IMR-90 (cell line): Measurements from ENCODE around the gene RPRML. TPM values are rescaled to one million over a fixed set of nuclear protein-coding genes. Genes with fewer than 3 reads are reported as not detected.

Source experiments
- ATAC-seq: fragments of 200-7000 bp; cut with Tn5 transposase; 2 replicates; pipeline ENCODE4 v1.9.1; 2020; ENCODE audit warnings: low read depth, mild to moderate bottlenecking, moderate library complexity
- BruUV-seq: library from RNA; stranded (reverse); fragments of 400-500 nt; replicated peaks from 2 replicates; lab custom pipeline; 2021; lab: Mats Ljungman, UMichigan
- CTCF ChIA-PET: fragments of 300-600 bp; formaldehyde crosslinking; extraction: SDS; loops from one replicate; lab custom pipeline; 2021; ENCODE audit warnings: antibody characterized with exemption; lab: Yijun Ruan, JAX
- POLR2A ChIA-PET: fragments of 300-600 bp; sonication (Branson Sonifier 250); formaldehyde crosslinking; loops from one replicate; lab custom pipeline; 2022; ENCODE audit warnings: antibody characterized with exemption; ENCODE audit not compliant: unreplicated experiment; lab: Charles Lee
- DNase-seq: peaks from one replicate; pipeline ENCODE4 v3.0.0; 2013
- H2AFZ ChIP-seq: replicated peaks from 2 replicates; pipeline ENCODE3; 2013; ENCODE audit warnings: low read length, mild to moderate bottlenecking; ENCODE audit not compliant: poor library complexity
- H2AK5ac ChIP-seq: 2 replicates; pipeline ENCODE4 v1.6.1; 2013; ENCODE audit warnings: low read depth, low read length, inconsistent platforms
- H2AK9ac ChIP-seq: replicated peaks from 2 replicates; pipeline ENCODE3; 2013; ENCODE audit warnings: mild to moderate bottlenecking, low read depth, low read length, moderate library complexity; ENCODE audit not compliant: poor library complexity
- H2BK120ac ChIP-seq: 2 replicates; pipeline ENCODE4 v1.6.1; 2013; ENCODE audit warnings: low read depth, low read length, inconsistent platforms
- H2BK15ac ChIP-seq: 3 replicates; pipeline ENCODE4 v1.6.1; 2013; ENCODE audit warnings: low read depth, low read length, inconsistent platforms
- H2BK20ac ChIP-seq: 2 replicates; pipeline ENCODE4 v1.6.1; 2013; ENCODE audit warnings: low read depth, mild to moderate bottlenecking, inconsistent platforms, low read length, moderate library complexity
- H2BK5ac ChIP-seq: 2 replicates; pipeline ENCODE4 v1.6.1; 2013; ENCODE audit warnings: mild to moderate bottlenecking, low read depth, low read length, inconsistent platforms; ENCODE audit not compliant: poor library complexity, severe bottlenecking
- H3K14ac ChIP-seq: replicated peaks from 2 replicates; pipeline ENCODE4 v1.6.1; 2013; ENCODE audit warnings: low read depth, low read length, inconsistent platforms
- H3K18ac ChIP-seq: 2 replicates; pipeline ENCODE4 v1.6.1; 2013; ENCODE audit warnings: low read depth, low read length, control low read depth
- H3K23ac ChIP-seq: 2 replicates; pipeline ENCODE4 v1.6.1; 2013; ENCODE audit warnings: low read depth, low read length, inconsistent platforms
- H3K27ac ChIP-seq: 2 replicates; pipeline ENCODE4 v1.5.1; 2013; ENCODE audit warnings: mild to moderate bottlenecking, control low read depth, low read length; ENCODE audit not compliant: insufficient read depth
- H3K27me3 ChIP-seq: 2 replicates; pipeline ENCODE4 v1.6.1; 2013; ENCODE audit warnings: low read length; ENCODE audit not compliant: control insufficient read depth, insufficient read depth
- H3K36me3 ChIP-seq: 2 replicates; pipeline ENCODE4 v1.6.1; 2013; ENCODE audit warnings: low read length, mixed read lengths; ENCODE audit not compliant: control insufficient read depth, insufficient read depth
- H3K4ac ChIP-seq: 2 replicates; pipeline ENCODE4 v1.6.1; 2013; ENCODE audit warnings: low read depth, low read length, inconsistent platforms
- H3K4me1 ChIP-seq: 2 replicates; pipeline ENCODE4 v1.6.1; 2013; ENCODE audit warnings: low read length, mixed read lengths; ENCODE audit not compliant: control insufficient read depth, insufficient read depth
- H3K4me2 ChIP-seq: 2 replicates; pipeline ENCODE4 v1.6.1; 2013; ENCODE audit warnings: low read depth, mild to moderate bottlenecking, control low read depth, low read length, moderate library complexity
- H3K4me3 ChIP-seq: 2 replicates; pipeline ENCODE4 v1.5.1; 2013; ENCODE audit warnings: low read depth, mild to moderate bottlenecking, control low read depth, low read length, moderate library complexity; ENCODE audit not compliant: insufficient read depth
- H3K56ac ChIP-seq: 2 replicates; pipeline ENCODE4 v1.6.1; 2013; ENCODE audit warnings: low read length, inconsistent platforms; ENCODE audit not compliant: insufficient read depth; ENCODE audit errors: extremely low read depth
- H3K79me1 ChIP-seq, 2 experiments: 2 replicates each; pipeline ENCODE4 v1.6.1; 2013; ENCODE audit warnings: low read length in 2 of 2, inconsistent platforms in 1 of 2, low read depth in 1 of 2
- H3K9ac ChIP-seq: 2 replicates; pipeline ENCODE4 v1.6.1; 2013; ENCODE audit warnings: low read depth, low read length, control low read depth
- H3K9me1 ChIP-seq: 2 replicates; pipeline ENCODE4 v1.6.1; 2013; ENCODE audit warnings: low read length, inconsistent platforms; ENCODE audit not compliant: insufficient read depth
- H3K9me3 ChIP-seq: 2 replicates; pipeline ENCODE4 v1.6.1; 2013; ENCODE audit warnings: low read length; ENCODE audit not compliant: control insufficient read depth, insufficient read depth
- H4K20me1 ChIP-seq: 2 replicates; pipeline ENCODE4 v1.6.1; 2013; ENCODE audit warnings: low read length, inconsistent platforms; ENCODE audit not compliant: insufficient read depth
- H4K5ac ChIP-seq: 2 replicates; pipeline ENCODE4 v1.6.1; 2013; ENCODE audit warnings: mild to moderate bottlenecking, low read depth, low read length, control low read depth
- H4K8ac ChIP-seq, 2 experiments: 2 replicates each; pipeline ENCODE4 v1.6.1; 2013; ENCODE audit warnings: low read depth in 2 of 2, low read length in 2 of 2, control low read depth in 1 of 2, inconsistent platforms in 1 of 2
- H4K91ac ChIP-seq: 2 replicates; pipeline ENCODE4 v1.6.1; 2013; ENCODE audit warnings: low read depth, low read length, inconsistent platforms; ENCODE audit not compliant: insufficient read depth
- BHLHE40 ChIP-seq: fragments of 150-350 bp; IDR thresholded peaks from 2 replicates; pipeline ENCODE4 v1.6.1; 2016; ENCODE audit warnings: mild to moderate bottlenecking, low read depth, low read length
- CEBPB ChIP-seq: IDR thresholded peaks from 2 replicates; pipeline ENCODE4 v1.6.1; 2012; ENCODE audit warnings: low read depth, low read length, improper control_type of control experiment
- FOS ChIP-seq: fragments of 150-350 bp; IDR thresholded peaks from 2 replicates; pipeline ENCODE4 v1.6.1; 2016; ENCODE audit warnings: low read depth, low read length
- MAFK ChIP-seq: IDR thresholded peaks from 2 replicates; pipeline ENCODE4 v1.6.1; 2012; ENCODE audit warnings: low read depth, low read length, improper control_type of control experiment
- MAZ ChIP-seq: IDR thresholded peaks from 2 replicates; pipeline ENCODE4 v1.6.1; 2012; ENCODE audit warnings: low read depth, mild to moderate bottlenecking, low read length, improper control_type of control experiment, moderate library complexity, borderline replicate concordance
- MXI1 ChIP-seq: IDR thresholded peaks from 2 replicates; pipeline ENCODE4 v1.6.1; 2012; ENCODE audit warnings: low read depth, mild to moderate bottlenecking, low read length, moderate library complexity, borderline replicate concordance
- NFE2L2 ChIP-seq: fragments of 150-350 bp; IDR thresholded peaks from 2 replicates; pipeline ENCODE4 v1.6.1; 2016; ENCODE audit warnings: low read depth, mild to moderate bottlenecking, low read length
- POLR2A ChIP-seq: IDR thresholded peaks from 2 replicates; pipeline ENCODE4 v1.6.1; 2012; ENCODE audit warnings: mild to moderate bottlenecking, low read depth, low read length
- RCOR1 ChIP-seq: IDR thresholded peaks from 2 replicates; pipeline ENCODE4 v1.6.1; 2012; ENCODE audit warnings: mild to moderate bottlenecking, low read length, improper control_type of control experiment; ENCODE audit not compliant: insufficient replicate concordance
- SMC3 ChIP-seq: fragments of 150-350 bp; IDR thresholded peaks from 2 replicates; pipeline ENCODE4 v1.6.1; 2016; ENCODE audit warnings: low read depth, mild to moderate bottlenecking, antibody characterized with exemption, low read length, moderate library complexity
- WGBS, 2 experiments: methylation state at CpG; one replicate each; pipeline versions ENCODE4 v1.1.5 to v1.1.7; 2013; ENCODE audit warnings: missing lambda C conversion rate in 2 of 2; ENCODE audit not compliant: insufficient read length in 1 of 2; ENCODE audit errors: extremely low coverage in 2 of 2; 5-methylcytosine and 5-hydroxymethylcytosine counted together
- dilution Hi-C: fragments of 300-500 bp; cut with HindIII; formaldehyde crosslinking; loops from one replicate; pipeline ENCODE4 v1.14.3; 2018; ENCODE audit warnings: low sequenced_read_pairs; ENCODE audit not compliant: unreplicated experiment
- in situ Hi-C: fragments of 300-500 bp; cut with MboI; formaldehyde crosslinking; loops from 3 replicates; pipeline ENCODE4 v1.14.3; 2019; ENCODE audit warnings: low sequenced_read_pairs, inconsistent platforms, mixed read lengths
- intact Hi-C: fragments of 100-400 bp; cut with micrococcal nuclease; formaldehyde crosslinking; loops from 2 replicates; pipeline ENCODE4 v1.10.0; 2022
- polyA plus RNA-seq, 3 experiments: library from polyadenylated mRNA; depleted of rRNA; stranded (reverse); fragments of >200 nt; gene quantifications; 2 replicates each; pipeline ENCODE4 v1.2.3, GENCODE V29; 2012; ENCODE audit warnings: low replicate concordance in 1 of 3
- total RNA-seq: library from RNA; depleted of rRNA; stranded (reverse); fragments of >200 nt; gene quantifications from 2 replicates; pipeline ENCODE4 v1.2.3, GENCODE V29; 2012
- TF ChIP-seq, protein P1 (sequence below): fragments of 150-350 bp; IDR thresholded peaks from 2 replicates; pipeline ENCODE4 v1.6.1; 2017; ENCODE audit warnings: mild to moderate bottlenecking, antibody characterized with exemption, low read length, low read depth
- TF ChIP-seq, protein P2 (sequence below): fragments of 150-350 bp; IDR thresholded peaks from 2 replicates; pipeline ENCODE4 v1.6.1; 2016; ENCODE audit warnings: low read depth, mild to moderate bottlenecking, low read length, moderate library complexity, borderline replicate concordance

RPRML gene
- total and polyA plus RNA-seq, 2 of the 4 experiments (the other 2 are of a cell fraction) = not detected

DNA sequence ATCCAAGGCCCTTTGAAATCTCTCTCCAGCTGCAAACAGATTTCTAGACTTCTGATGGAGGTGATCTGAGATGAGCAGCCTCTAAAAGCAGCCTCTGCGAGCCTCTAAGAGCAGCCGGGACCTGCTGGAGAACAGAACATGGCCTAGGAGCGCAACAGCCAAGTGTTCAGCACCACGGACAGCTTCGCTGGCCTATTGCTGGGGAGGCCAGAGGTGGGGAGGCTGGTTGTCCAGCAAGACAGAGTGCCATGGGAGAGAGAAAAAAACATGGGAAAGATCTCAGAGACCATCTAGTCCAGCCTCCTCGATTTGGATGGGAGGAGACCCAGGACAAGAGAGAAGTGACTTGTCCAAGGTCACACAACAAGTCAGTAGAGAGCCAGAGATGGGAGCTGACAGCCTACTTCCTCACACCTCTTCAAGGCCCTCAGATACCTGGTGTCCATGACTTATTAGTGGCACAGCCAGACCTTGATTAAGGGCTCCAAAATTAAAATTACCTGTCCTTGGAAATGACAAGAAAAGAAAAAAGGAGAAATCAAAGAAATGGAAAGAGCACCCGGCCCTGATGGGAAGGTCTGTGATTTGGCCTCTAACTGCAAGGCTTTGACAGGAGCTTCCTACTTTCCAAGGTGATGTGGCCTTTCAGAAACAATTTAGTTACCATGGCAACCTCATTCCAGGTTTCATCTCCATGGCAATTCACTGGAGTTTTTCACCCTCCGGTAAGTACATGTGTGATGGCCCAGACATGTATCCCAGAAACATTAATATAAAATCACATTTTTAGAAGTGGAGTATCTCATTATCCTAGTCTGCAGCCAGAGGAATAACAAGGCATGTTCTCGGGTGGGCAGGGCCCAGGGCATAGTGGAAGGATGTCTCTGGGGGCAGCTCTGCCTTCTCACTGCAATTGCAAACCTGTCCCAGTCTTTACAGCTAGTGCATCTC is 14.5 kb downstream of the RPRML start:
- no peak for TF ChIP-seq MAZ
- no peak for TF ChIP-seq POLR2A
- no peak for TF ChIP-seq RCOR1
- no peak for TF ChIP-seq MAFK
- TF ChIP-seq BHLHE40 = no peak
- TF ChIP-seq, protein P1, sequence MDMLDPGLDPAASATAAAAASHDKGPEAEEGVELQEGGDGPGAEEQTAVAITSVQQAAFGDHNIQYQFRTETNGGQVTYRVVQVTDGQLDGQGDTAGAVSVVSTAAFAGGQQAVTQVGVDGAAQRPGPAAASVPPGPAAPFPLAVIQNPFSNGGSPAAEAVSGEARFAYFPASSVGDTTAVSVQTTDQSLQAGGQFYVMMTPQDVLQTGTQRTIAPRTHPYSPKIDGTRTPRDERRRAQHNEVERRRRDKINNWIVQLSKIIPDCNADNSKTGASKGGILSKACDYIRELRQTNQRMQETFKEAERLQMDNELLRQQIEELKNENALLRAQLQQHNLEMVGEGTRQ = no peak
- no peak for TF ChIP-seq MXI1
- no peak for TF ChIP-seq NFE2L2
- TF ChIP-seq, protein P2, sequence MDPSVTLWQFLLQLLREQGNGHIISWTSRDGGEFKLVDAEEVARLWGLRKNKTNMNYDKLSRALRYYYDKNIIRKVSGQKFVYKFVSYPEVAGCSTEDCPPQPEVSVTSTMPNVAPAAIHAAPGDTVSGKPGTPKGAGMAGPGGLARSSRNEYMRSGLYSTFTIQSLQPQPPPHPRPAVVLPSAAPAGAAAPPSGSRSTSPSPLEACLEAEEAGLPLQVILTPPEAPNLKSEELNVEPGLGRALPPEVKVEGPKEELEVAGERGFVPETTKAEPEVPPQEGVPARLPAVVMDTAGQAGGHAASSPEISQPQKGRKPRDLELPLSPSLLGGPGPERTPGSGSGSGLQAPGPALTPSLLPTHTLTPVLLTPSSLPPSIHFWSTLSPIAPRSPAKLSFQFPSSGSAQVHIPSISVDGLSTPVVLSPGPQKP = no peak
- no peak for TF ChIP-seq SMC3
- no peak for TF ChIP-seq FOS
- no peak for TF ChIP-seq CEBPB
- WGBS, 2 experiments = 88% methylated on average over 5 of the region's 9 CpGs; no CpG with 5 or more reads in 1 of the 2 experiments
- no peak overlapping the region for H2BK120ac ChIP-seq
- peaks cover 4% of the 10 kb centered on the region for H3K4me1 ChIP-seq
- H4K8ac ChIP-seq = no peak overlapping the region
- no peak overlapping the region for H3K4me2 ChIP-seq
- H3K23ac ChIP-seq = no peak overlapping the region
- no peaks in the 10 kb centered on the region for H3K36me3 ChIP-seq
- H3K79me1 ChIP-seq = no peaks in the 10 kb centered on the region
- H2BK5ac ChIP-seq = no peak overlapping the region
- no peaks in the 10 kb centered on the region for H4K20me1 ChIP-seq
- H2BK20ac ChIP-seq = no peak overlapping the region
- no peak overlapping the region for H2BK15ac ChIP-seq
- no peak overlapping the region for H2AK5ac ChIP-seq
- H3K4ac ChIP-seq = no peak overlapping the region
- BruUV-seq = no TSS peak
- in situ Hi-C loops = no loop called here
- H2AFZ ChIP-seq = no peak overlapping the region
- H3K27me3 ChIP-seq = peaks cover 23% of the 10 kb centered on the region
- peak overlapping the region; percentile 17 for H2AK9ac ChIP-seq
- no peak overlapping the region for H4K91ac ChIP-seq
- ChIA-PET CTCF (no interaction called here), POLR2A (no interaction called here)
- ATAC-seq (no peak), DNase-seq (peak; percentile 41)
- dilution Hi-C loops = no loop called here
- H3K56ac ChIP-seq = no peak overlapping the region
- H3K18ac ChIP-seq = no peak overlapping the region
- no peak overlapping the region for H3K14ac ChIP-seq
- H4K5ac ChIP-seq = no peak overlapping the region
- no peak overlapping the region for H3K27ac ChIP-seq
- H3K9ac ChIP-seq = no peak overlapping the region
- H3K9me1 ChIP-seq = peaks cover 3% of the 10 kb centered on the region; the same call in 1 of the 2 replicates
- intact Hi-C loops = loop anchor here (5.0 kb wide), 1 partner anchor 38 kb away; no protein-coding TSS in a partner anchor
- peaks cover 2% of the 10 kb centered on the region; the same call in 1 of the 2 replicates for H3K9me3 ChIP-seq
- no peak overlapping the region for H3K4me3 ChIP-seq
